ENCODE measurements around the gene FTSJ3.

DNA sequence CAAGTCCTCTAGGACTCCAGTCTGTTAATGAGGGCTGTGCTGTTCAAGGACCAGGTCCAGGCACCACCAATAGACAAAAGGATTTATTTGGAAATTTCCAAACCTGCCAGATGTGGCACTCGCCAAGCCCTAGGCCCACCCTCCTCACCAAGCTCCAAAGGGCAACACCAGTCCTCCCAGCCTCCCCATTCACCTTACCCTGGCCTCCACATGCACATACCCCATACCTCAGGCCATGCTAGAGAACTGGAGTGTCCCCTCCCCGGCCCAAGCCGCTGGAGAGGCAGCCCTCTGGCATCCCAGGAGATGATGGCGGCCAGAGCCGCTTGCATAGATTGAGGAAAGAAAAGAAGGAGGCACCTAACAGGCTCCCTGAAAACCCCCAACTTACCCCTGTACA, 4.6 kb upstream of the FTSJ3 start:
- TF ChIP-seq, protein P1, sequence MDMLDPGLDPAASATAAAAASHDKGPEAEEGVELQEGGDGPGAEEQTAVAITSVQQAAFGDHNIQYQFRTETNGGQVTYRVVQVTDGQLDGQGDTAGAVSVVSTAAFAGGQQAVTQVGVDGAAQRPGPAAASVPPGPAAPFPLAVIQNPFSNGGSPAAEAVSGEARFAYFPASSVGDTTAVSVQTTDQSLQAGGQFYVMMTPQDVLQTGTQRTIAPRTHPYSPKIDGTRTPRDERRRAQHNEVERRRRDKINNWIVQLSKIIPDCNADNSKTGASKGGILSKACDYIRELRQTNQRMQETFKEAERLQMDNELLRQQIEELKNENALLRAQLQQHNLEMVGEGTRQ (IDR thresholded peaks at IDR 0.05; ENCODE audit: borderline replicate concordance, low read depth, low read length), result no peak
- TF ChIP-seq EP300 (IDR thresholded peaks at IDR 0.05; ENCODE audit: borderline replicate concordance in 1 of 2, low read depth in 1 of 2, low read length in 1 of 2) (no peak), CTCF (IDR thresholded peaks at IDR 0.05) (no peak), SMC3 (IDR thresholded peaks at IDR 0.05; ENCODE audit: low read depth, low read length) (no peak), EZH2phosphoT487 (IDR thresholded peaks at IDR 0.05; ENCODE audit: borderline replicate concordance, low read depth) (no peak), RXRA (IDR thresholded peaks at IDR 0.05; ENCODE audit: borderline replicate concordance, low read depth) (no peak), RFX5 (IDR thresholded peaks at IDR 0.05; ENCODE audit: low read length) (no peak), POLR2AphosphoS5 (IDR thresholded peaks at IDR 0.05; ENCODE audit: low read depth, low read length) (no peak), NFIC (IDR thresholded peaks at IDR 0.05; ENCODE audit: borderline replicate concordance) (no peak), MAX (IDR thresholded peaks at IDR 0.05; ENCODE audit: low read depth) (no peak), REST (IDR thresholded peaks at IDR 0.05; ENCODE audit: low read depth, low read length) (no peak), YY1 (IDR thresholded peaks at IDR 0.05; ENCODE audit: low read depth) (no peak), ELF1 (IDR thresholded peaks at IDR 0.05) (no peak)
